ENCODE measurements around the gene PRIMPOL.

GRCh38 chr4:184636897-184637296 lies 12.6 kb upstream of the PRIMPOL start:
- TF ChIP-seq EZH2 (IDR thresholded peaks at IDR 0.05; ENCODE audit: low read length, missing control alignments) (no peak), CTCF (conservative IDR thresholded peaks at IDR 0.05 in 1 of 2, IDR thresholded peaks at IDR 0.05 in 1 of 2; ENCODE audit: low read depth in 1 of 2, low read length in 2 of 2) (no peak)

Data from fibroblast of lung (primary cell).